ENCODE measurements around the gene TENM4. TPM values are rescaled to one million over a fixed set of nuclear protein-coding genes. Genes with fewer than 3 reads are reported as not detected.

Gene TENM4
- total and polyA plus RNA-seq, 2 of the 13 experiments (the other 11 are each of a cell fraction or from before 2014, with no cell fraction given) = not detected

DNA sequence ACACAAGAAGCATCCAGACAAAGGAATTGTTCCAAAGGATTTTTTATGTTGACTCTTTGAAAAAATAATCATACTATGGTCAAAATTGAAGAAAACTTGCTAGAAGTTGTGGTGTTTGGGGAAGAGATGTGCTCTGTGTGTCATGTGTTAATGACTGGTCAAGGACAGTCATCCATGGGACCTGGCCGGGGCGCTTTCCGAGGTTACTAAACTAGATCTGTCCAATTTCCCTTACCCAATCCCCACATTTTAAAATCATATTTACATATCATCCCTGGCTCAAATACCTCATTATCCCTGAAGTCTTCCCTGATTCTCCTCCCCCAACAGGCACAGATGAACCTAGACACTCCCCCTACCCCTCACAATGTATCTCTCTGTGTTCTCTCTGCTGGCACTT is 289.4 kb downstream of the TENM4 start:
- in situ Hi-C loops (cut with HindIII; ENCODE audit: extremely low pct_ligation_motif_present, low pct_unique_long_range_greater_than_20kb) = no loop called here
- TF ChIP-seq, protein P1, sequence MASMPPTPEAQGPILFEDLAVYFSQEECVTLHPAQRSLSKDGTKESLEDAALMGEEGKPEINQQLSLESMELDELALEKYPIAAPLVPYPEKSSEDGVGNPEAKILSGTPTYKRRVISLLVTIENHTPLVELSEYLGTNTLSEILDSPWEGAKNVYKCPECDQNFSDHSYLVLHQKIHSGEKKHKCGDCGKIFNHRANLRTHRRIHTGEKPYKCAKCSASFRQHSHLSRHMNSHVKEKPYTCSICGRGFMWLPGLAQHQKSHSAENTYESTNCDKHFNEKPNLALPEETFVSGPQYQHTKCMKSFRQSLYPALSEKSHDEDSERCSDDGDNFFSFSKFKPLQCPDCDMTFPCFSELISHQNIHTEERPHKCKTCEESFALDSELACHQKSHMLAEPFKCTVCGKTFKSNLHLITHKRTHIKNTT (CRISPR knock-in tag; IDR thresholded peaks at IDR 0.05) = no peak
- TF ChIP-seq, protein P2, sequence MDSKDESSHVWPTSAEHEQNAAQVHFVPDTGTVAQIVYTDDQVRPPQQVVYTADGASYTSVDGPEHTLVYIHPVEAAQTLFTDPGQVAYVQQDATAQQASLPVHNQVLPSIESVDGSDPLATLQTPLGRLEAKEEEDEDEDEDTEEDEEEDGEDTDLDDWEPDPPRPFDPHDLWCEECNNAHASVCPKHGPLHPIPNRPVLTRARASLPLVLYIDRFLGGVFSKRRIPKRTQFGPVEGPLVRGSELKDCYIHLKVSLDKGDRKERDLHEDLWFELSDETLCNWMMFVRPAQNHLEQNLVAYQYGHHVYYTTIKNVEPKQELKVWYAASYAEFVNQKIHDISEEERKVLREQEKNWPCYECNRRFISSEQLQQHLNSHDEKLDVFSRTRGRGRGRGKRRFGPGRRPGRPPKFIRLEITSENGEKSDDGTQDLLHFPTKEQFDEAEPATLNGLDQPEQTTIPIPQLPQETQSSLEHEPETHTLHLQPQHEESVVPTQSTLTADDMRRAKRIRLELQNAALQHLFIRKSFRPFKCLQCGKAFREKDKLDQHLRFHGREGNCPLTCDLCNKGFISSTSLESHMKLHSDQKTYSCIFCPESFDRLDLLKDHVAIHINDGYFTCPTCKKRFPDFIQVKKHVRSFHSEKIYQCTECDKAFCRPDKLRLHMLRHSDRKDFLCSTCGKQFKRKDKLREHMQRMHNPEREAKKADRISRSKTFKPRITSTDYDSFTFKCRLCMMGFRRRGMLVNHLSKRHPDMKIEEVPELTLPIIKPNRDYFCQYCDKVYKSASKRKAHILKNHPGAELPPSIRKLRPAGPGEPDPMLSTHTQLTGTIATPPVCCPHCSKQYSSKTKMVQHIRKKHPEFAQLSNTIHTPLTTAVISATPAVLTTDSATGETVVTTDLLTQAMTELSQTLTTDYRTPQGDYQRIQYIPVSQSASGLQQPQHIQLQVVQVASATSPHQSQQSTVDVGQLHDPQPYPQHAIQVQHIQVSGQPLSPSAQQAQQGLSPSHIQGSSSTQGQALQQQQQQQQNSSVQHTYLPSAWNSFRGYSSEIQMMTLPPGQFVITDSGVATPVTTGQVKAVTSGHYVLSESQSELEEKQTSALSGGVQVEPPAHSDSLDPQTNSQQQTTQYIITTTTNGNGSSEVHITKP (CRISPR knock-in tag; IDR thresholded peaks at IDR 0.05; ENCODE audit: low read depth) = no peak
- no peak for TF ChIP-seq IRF2 (CRISPR knock-in tag; IDR thresholded peaks at IDR 0.05)
- FAIRE-seq = no peak
- ChIA-PET POLR2A (no interaction called here), CTCF (ENCODE audit: low intra/inter-chr PET ratio, low total read pairs) (no interaction called here)
- H3K4me3 ChIP-seq (replicated peaks in 1 of 3; ENCODE audit: insufficient read depth in 1 of 3, low read depth in 2 of 3, low read length in 3 of 3) = no peak overlapping the region
- no peaks in the 10 kb centered on the region for H3K4me1 ChIP-seq (ENCODE audit: insufficient read depth, low read length)
- H3K4me2 ChIP-seq (ENCODE audit: low read depth, low read length) = no peak overlapping the region
- ATAC-seq = no peak
- no peak overlapping the region for H3K9ac ChIP-seq (ENCODE audit: insufficient read depth, low read depth, low read length)
- no peak overlapping the region for H2AFZ ChIP-seq (ENCODE audit: low read length)
- H3K79me2 ChIP-seq (ENCODE audit: insufficient read depth, low read length) = no peaks in the 10 kb centered on the region
- H3K27ac ChIP-seq (ENCODE audit: extremely low read length, insufficient read depth, low read length) = no peak overlapping the region
- DNase-seq (ENCODE audit: low spot score) = no peak
- H3K27me3 ChIP-seq (ENCODE audit: control insufficient read depth in 1 of 2, insufficient read depth in 2 of 2, low read length in 2 of 2) = no peaks in the 10 kb centered on the region; a peak in 1 of 5 replicates
- no peaks in the 10 kb centered on the region for H3K9me3 ChIP-seq (ENCODE audit: low read length)
- no peaks in the 10 kb centered on the region for H3K36me3 ChIP-seq (replicated peaks in 1 of 2; ENCODE audit: control insufficient read depth in 1 of 2, insufficient read depth in 2 of 2, low read length in 2 of 2)
- BruUV-seq (replicated peaks) = no TSS peak
- intact Hi-C loops (cut with micrococcal nuclease; ENCODE audit: unreplicated experiment) = no loop called here
- H4K20me1 ChIP-seq (ENCODE audit: insufficient read depth, low read length) = no peaks in the 10 kb centered on the region
- 49% methylated on average over 3 of the region's 3 CpGs for WGBS (ENCODE audit: low lambda C conversion rate)

DNA sequence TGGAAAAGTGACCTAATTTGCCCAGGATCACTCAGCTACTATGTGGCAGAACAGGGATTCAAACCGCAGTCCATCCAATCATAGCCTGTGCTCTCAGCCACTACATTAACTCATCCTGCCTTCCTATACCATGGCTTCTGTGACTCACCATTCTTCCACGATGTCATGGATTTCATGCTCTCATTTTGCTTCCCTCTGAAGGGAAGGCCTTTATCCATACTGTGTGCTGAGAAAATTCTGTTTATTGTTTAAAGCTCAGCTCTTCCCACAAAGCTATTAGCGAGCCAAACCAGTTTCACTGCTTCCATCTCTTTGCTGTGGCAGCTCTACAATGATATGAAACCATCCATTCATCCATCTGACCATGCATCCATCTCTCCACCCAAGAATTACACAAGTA is 289.9 kb downstream of the TENM4 start:
- FAIRE-seq = no peak
- ChIA-PET POLR2A (no interaction called here), CTCF (ENCODE audit: low intra/inter-chr PET ratio, low total read pairs) (no interaction called here)
- no peaks in the 10 kb centered on the region; a peak in 1 of 5 replicates for H3K27me3 ChIP-seq (ENCODE audit: control insufficient read depth in 1 of 2, insufficient read depth in 2 of 2, low read length in 2 of 2)
- no peaks in the 10 kb centered on the region for H3K36me3 ChIP-seq (replicated peaks in 1 of 2; ENCODE audit: control insufficient read depth in 1 of 2, insufficient read depth in 2 of 2, low read length in 2 of 2)
- H3K4me3 ChIP-seq (replicated peaks in 1 of 3; ENCODE audit: insufficient read depth in 1 of 3, low read depth in 2 of 3, low read length in 3 of 3) = no peak overlapping the region
- WGBS (ENCODE audit: low lambda C conversion rate) = 0% methylated on average over 3 of the region's 3 CpGs
- BruUV-seq (replicated peaks) = no TSS peak
- no peak overlapping the region for H3K9ac ChIP-seq (ENCODE audit: insufficient read depth, low read depth, low read length)
- in situ Hi-C loops (cut with HindIII; ENCODE audit: extremely low pct_ligation_motif_present, low pct_unique_long_range_greater_than_20kb) = no loop called here
- no peak overlapping the region for H3K27ac ChIP-seq (ENCODE audit: extremely low read length, insufficient read depth, low read length)
- intact Hi-C loops (cut with micrococcal nuclease; ENCODE audit: unreplicated experiment) = no loop called here
- H3K4me2 ChIP-seq (ENCODE audit: low read depth, low read length) = no peak overlapping the region
- no peak for ATAC-seq
- H2AFZ ChIP-seq (ENCODE audit: low read length) = no peak overlapping the region
- H4K20me1 ChIP-seq (ENCODE audit: insufficient read depth, low read length) = no peaks in the 10 kb centered on the region
- no peaks in the 10 kb centered on the region for H3K79me2 ChIP-seq (ENCODE audit: insufficient read depth, low read length)
- no peak for DNase-seq (ENCODE audit: low spot score)
- no peaks in the 10 kb centered on the region for H3K9me3 ChIP-seq (ENCODE audit: low read length)
- no peaks in the 10 kb centered on the region for H3K4me1 ChIP-seq (ENCODE audit: insufficient read depth, low read length)
- TF ChIP-seq YEATS4 (CRISPR knock-in tag; IDR thresholded peaks at IDR 0.05; ENCODE audit: borderline replicate concordance) = no peak
- no peak for TF ChIP-seq SP5 (CRISPR knock-in tag; IDR thresholded peaks at IDR 0.05; ENCODE audit: borderline replicate concordance, low read depth)
- no peak for TF ChIP-seq KLF9 (CRISPR knock-in tag; IDR thresholded peaks at IDR 0.05; ENCODE audit: low read depth)
- no peak for TF ChIP-seq ZSCAN21 (CRISPR knock-in tag; IDR thresholded peaks at IDR 0.05; ENCODE audit: borderline replicate concordance)
- no peak for TF ChIP-seq ZNF354B (CRISPR knock-in tag; IDR thresholded peaks at IDR 0.05)
- TF ChIP-seq, protein P3, sequence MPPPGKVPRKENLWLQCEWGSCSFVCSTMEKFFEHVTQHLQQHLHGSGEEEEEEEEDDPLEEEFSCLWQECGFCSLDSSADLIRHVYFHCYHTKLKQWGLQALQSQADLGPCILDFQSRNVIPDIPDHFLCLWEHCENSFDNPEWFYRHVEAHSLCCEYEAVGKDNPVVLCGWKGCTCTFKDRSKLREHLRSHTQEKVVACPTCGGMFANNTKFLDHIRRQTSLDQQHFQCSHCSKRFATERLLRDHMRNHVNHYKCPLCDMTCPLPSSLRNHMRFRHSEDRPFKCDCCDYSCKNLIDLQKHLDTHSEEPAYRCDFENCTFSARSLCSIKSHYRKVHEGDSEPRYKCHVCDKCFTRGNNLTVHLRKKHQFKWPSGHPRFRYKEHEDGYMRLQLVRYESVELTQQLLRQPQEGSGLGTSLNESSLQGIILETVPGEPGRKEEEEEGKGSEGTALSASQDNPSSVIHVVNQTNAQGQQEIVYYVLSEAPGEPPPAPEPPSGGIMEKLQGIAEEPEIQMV (CRISPR knock-in tag; IDR thresholded peaks at IDR 0.05; ENCODE audit: low read depth) = no peak
- no peak for TF ChIP-seq FOXC1 (CRISPR knock-in tag; IDR thresholded peaks at IDR 0.05; ENCODE audit: borderline replicate concordance)
- TF ChIP-seq ZNF282 (IDR thresholded peaks at IDR 0.05; ENCODE audit: partially characterized antibody) = no peak
- no peak for TF ChIP-seq HNRNPK (IDR thresholded peaks at IDR 0.05; ENCODE audit: low read depth, low read length, poor library complexity, severe bottlenecking)

Measured in HepG2 (cell line).